HK-2 (cell line): ENCODE results near the gene CDK4.
"Not testable (repeated sequence)": the region's sequence is repeated elsewhere in the genome, so short reads cannot be mapped to it uniquely, and the experiment has no call there.

Experiments
- DNase-seq: peaks from one replicate; pipeline ENCODE4 v3.0.0-alpha.2; 2018; ENCODE audit not compliant: unreplicated experiment

Gene CDK4

GRCh38 chr12:57724936-57725740 lies 27.0 kb downstream of the CDK4 start:
- no peak for DNase-seq

GRCh38 chr12:57724003-57724935 lies 27.8 kb downstream of the CDK4 start:
- DNase-seq, result no peak

- DNase-seq, result no peak
Measured at GRCh38 chr12:57723630-57723962, 28.5 kb downstream of the CDK4 start.

- DNase-seq, result no peak
Measured at GRCh38 chr12:57722716-57723629, 29.1 kb downstream of the CDK4 start.

GRCh38 chr12:57721846-57722608 lies 30.1 kb downstream of the CDK4 start:
- not testable (repeated sequence) for DNase-seq

- no peak for DNase-seq
Measured at GRCh38 chr12:57720606-57721595, 31.2 kb downstream of the CDK4 start.

GRCh38 chr12:57719777-57720605 lies 32.1 kb downstream of the CDK4 start:
- no peak for DNase-seq

- DNase-seq, result no peak
Measured at GRCh38 chr12:57718641-57719528, 33.2 kb downstream of the CDK4 start.

- DNase-seq, result no peak
Measured at GRCh38 chr12:57717846-57718640, 34.1 kb downstream of the CDK4 start.

- no peak for DNase-seq
Measured at GRCh38 chr12:57717131-57717530, 35.0 kb downstream of the CDK4 start.

- DNase-seq, result no peak
Measured at GRCh38 chr12:57716305-57716704, 35.8 kb downstream of the CDK4 start.

- no peak for DNase-seq
Measured at GRCh38 chr12:57715786-57716185, 36.3 kb downstream of the CDK4 start.

- DNase-seq, result not testable (repeated sequence)
Measured at GRCh38 chr12:57715036-57715748, 36.9 kb downstream of the CDK4 start.

- no peak for DNase-seq
Measured at GRCh38 chr12:57713209-57713608, 38.9 kb downstream of the CDK4 start.

GRCh38 chr12:57712701-57713100 lies 39.4 kb downstream of the CDK4 start:
- DNase-seq, result no peak

GRCh38 chr12:57708296-57708695 lies 43.8 kb downstream of the CDK4 start:
- no peak for DNase-seq
